Heart left ventricle (tissue), 16 donors: ENCODE measurements around the gene MYH6. TPM values are rescaled to one million over a fixed set of nuclear protein-coding genes. Genes with fewer than 3 reads are reported as not detected.
A peak's percentile ranks its signal among the peaks of the same experiment; 100 is the strongest.

Source experiments
- ATAC-seq, 4 donors: fragments of 200-7000 bp; cut with Tn5 transposase; one replicate each; pipeline ENCODE4 v1.9.1; 2020 to 2022; ENCODE audit warnings: moderate library complexity in 4 of 4, mild to moderate bottlenecking in 3 of 4, moderate number of reproducible peaks in 1 of 4
- DNase-seq, 5 donors: peaks; one replicate each; pipeline ENCODE4 v3.0.0-alpha.2; 2020
- H3K27ac ChIP-seq, 12 donors: fragments of 200-600 bp; sonication (generic) in 4 of 12; one replicate each; pipeline versions ENCODE4 v1.5.0 to v1.8.0; 2016 to 2022; ENCODE audit warnings: mild to moderate bottlenecking in 2 of 12
- H3K27me3 ChIP-seq, 9 donors: fragments of 200-600 bp; sonication (generic) in 2 of 9; one replicate each; pipeline versions ENCODE4 v1.5.1 to v1.8.0; 2016 to 2022; ENCODE audit warnings: mild to moderate bottlenecking in 3 of 9
- H3K36me3 ChIP-seq, 9 donors: fragments of 200-600 bp; sonication (generic) in 2 of 9; one replicate each; pipeline versions ENCODE4 v1.5.0 to v1.8.0; 2018 to 2022; ENCODE audit warnings: mild to moderate bottlenecking in 2 of 9
- H3K4me1 ChIP-seq, 12 donors: fragments of 200-600 bp; sonication (generic) in 4 of 12; one replicate each; pipeline versions ENCODE4 v1.5.0 to v1.8.0; 2016 to 2022; ENCODE audit warnings: mild to moderate bottlenecking in 3 of 12
- H3K4me3 ChIP-seq, 12 donors: fragments of 200-600 bp; sonication (generic) in 4 of 12; one replicate each; pipeline versions ENCODE4 v1.5.0 to v1.8.0; 2017 to 2022; ENCODE audit warnings: mild to moderate bottlenecking in 9 of 12, moderate library complexity in 4 of 12
- H3K9me3 ChIP-seq, 12 donors: fragments of 200-600 bp; sonication (generic) in 4 of 12; one replicate each; pipeline versions ENCODE4 v1.5.0 to v1.8.0; 2016 to 2022; ENCODE audit warnings: mild to moderate bottlenecking in 1 of 12
- POLR2A ChIP-seq, 2 donors: fragments of 450-650 bp; IDR thresholded peaks; one replicate each; pipeline ENCODE4 v1.6.1; 2017; ENCODE audit warnings: antibody characterized with exemption in 2 of 2, mild to moderate bottlenecking in 2 of 2, moderate library complexity in 2 of 2
- WGBS, 4 donors: extraction: QIAGEN DNeasy Blood & Tissue Kit in 2 of 4; methylation state at CpG; one replicate each; pipeline versions ENCODE4 v1.1.5 to v1.1.7; 2013 to 2018; 5-methylcytosine and 5-hydroxymethylcytosine counted together
- intact Hi-C, 10 donors: fragments of 100-400 bp; cut with DNase I; formaldehyde crosslinking; loops; one replicate each; pipeline versions ENCODE4 v1.11.1 to v1.14.2; 2022
- polyA plus RNA-seq, 2 donors: library from polyadenylated mRNA; stranded (reverse); fragments of 200-250 nt; gene quantifications; one replicate each; pipeline ENCODE4 v1.2.3, GENCODE V29; 2013
- total RNA-seq, 9 donors: library from RNA; depleted of rRNA in 2 of 9; stranded (reverse); fragments of >200 nt in 2 of 9; fragmentation: NEBNext Ultra II Directional in 3 of 9; extraction: Animal tissue kit (Norgen Biotek cat#: 25700) in 3 of 9; gene quantifications; one replicate each; pipeline versions ENCODE4 v1.1.0 to v1.2.4, GENCODE V29; 2016 to 2023
- TF ChIP-seq, protein P1 (sequence below), 12 donors: fragments of 200-600 bp; sonication (generic) in 4 of 12; IDR thresholded peaks; one replicate each; pipeline versions ENCODE4 v1.5.0 to v1.8.0; 2018 to 2022; ENCODE audit warnings: antibody characterized with exemption in 12 of 12, mild to moderate bottlenecking in 5 of 12
- donor health status: ischemic (EF 13 %, LVEDD 7.1; RV severe dilation, severe dysfunction).
- donor health status: healthy with polysubstance abuse.
- donor health status: DM: no; HTN: yes; CAD: no.
- donor health status: DM: no; HTN: no; CAD: no.
- donor health status: ischemic (EF 25% LVEDD 6.9; RV normal size, moderate dysfunction).
- donor health status: ischemic (EF 25% LVEDD 5.7; RV mildly dilated, moderate dysfunction).
- donor health status: healthy.
- donor health status: DM: yes; HTN: yes; CAD: no.
- donor health status: ischemic (EF 35%, LVEDD 5.7; RV mildly dilated, moderate dysfunction).
- donor health status: nonischemic (EF 11% LVEDD 7.7; RV severe dilation, severe dysfunction).
- donor health status: DM: yes; HTN: yes; CAD: no.
- donor health status: PGD.
- donor health status: ischemic (EF 29% LVEDD 5.4; RV normal size, mild dysfunction).
- donor health status: nonischemic (EF 23%, LVEDD 6.1; RV moderate dilation, normal function).

MYH6 gene
- total and polyA plus RNA-seq, 11 donors = 76.8 to 5,104 (median 1,271) TPM

GRCh38 chr14:23452237-23452636 lies 44.2 kb upstream of the MYH6 start:
- Histone ChIP-seq H3K9me3 (no peaks in the 10 kb centered on the region), H3K36me3 (no peaks in the 10 kb centered on the region), H3K27me3 (peaks cover 0 to 7% (median 0%) of the 10 kb centered on the region in 9 donors), H3K27ac (no peak overlapping the region), H3K4me3 (no peak overlapping the region), H3K4me1 (peaks cover 0 to 6% (median 0%) of the 10 kb centered on the region in 12 donors)
- TF ChIP-seq, protein P1, sequence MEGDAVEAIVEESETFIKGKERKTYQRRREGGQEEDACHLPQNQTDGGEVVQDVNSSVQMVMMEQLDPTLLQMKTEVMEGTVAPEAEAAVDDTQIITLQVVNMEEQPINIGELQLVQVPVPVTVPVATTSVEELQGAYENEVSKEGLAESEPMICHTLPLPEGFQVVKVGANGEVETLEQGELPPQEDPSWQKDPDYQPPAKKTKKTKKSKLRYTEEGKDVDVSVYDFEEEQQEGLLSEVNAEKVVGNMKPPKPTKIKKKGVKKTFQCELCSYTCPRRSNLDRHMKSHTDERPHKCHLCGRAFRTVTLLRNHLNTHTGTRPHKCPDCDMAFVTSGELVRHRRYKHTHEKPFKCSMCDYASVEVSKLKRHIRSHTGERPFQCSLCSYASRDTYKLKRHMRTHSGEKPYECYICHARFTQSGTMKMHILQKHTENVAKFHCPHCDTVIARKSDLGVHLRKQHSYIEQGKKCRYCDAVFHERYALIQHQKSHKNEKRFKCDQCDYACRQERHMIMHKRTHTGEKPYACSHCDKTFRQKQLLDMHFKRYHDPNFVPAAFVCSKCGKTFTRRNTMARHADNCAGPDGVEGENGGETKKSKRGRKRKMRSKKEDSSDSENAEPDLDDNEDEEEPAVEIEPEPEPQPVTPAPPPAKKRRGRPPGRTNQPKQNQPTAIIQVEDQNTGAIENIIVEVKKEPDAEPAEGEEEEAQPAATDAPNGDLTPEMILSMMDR (IDR thresholded peaks at IDR 0.05) = no peak
- TF ChIP-seq POLR2A (IDR thresholded peaks at IDR 0.05) = no peak
- ATAC-seq (no peak), DNase-seq (no peak)
- WGBS, 4 donors = 92 to 95% (median 94%) methylated on average over 2 of the region's 2 CpGs
- intact Hi-C loops = loop anchor here in 2 of 10 donors (5.0 to 10.0 kb wide), 3 partner anchors 77 to 127 kb away; partner anchors contain the start of genes CMTM5 (in 1 of the 2), IL25 (in 1 of the 2) and PABPN1 (in 1 of the 2)

GRCh38 chr14:23450379-23450778 lies 42.3 kb upstream of the MYH6 start:
- DNase-seq = no peak
- Histone ChIP-seq H3K27ac (no peak overlapping the region), H3K36me3 (no peaks in the 10 kb centered on the region), H3K4me1 (peaks cover 0 to 12% (median 3%) of the 10 kb centered on the region in 12 donors), H3K9me3 (no peaks in the 10 kb centered on the region), H3K27me3 (peaks cover 0 to 7% (median 0%) of the 10 kb centered on the region in 9 donors), H3K4me3 (no peak overlapping the region)
- intact Hi-C loops = loop anchor here in 2 of 10 donors (5.0 to 10.0 kb wide), 3 partner anchors 76 to 126 kb away; partner anchors contain the start of genes CMTM5 (in 1 of the 2), IL25 (in 1 of the 2) and PABPN1 (in 1 of the 2)
- ATAC-seq = no peak
- 56 to 94% (median 73%) methylated on average over 2 of the region's 2 CpGs for whole genome bisulfite sequencing, 4 donors
- TF ChIP-seq POLR2A (IDR thresholded peaks at IDR 0.05) = no peak
- TF ChIP-seq, protein P1 (IDR thresholded peaks at IDR 0.05) = no peak

DNA sequence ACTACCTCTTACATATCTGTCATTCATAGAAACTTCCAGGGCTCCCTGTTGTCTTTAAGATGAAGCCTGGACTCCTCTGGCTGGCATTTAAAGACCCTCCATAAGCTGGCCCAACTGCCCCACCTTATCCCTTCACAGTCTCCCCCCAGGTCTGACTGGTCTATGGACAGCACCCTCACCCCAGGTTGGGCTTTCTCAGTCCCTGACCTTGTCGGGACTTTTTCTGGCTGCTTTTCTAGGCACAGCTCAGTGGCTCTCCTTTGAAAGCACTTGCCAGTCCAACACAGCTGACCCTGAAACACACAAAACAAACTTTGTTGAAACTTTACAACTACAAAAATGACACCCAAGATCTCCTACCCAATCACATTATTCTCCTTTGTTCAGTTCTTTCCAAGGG lies 41.2 kb upstream of the MYH6 start:
- Histone ChIP-seq H3K27me3 (peaks cover 0 to 6% (median 0%) of the 10 kb centered on the region in 9 donors), H3K4me1 (peaks cover 0 to 20% (median 4%) of the 10 kb centered on the region in 12 donors), H3K4me3 (no peak overlapping the region), H3K9me3 (no peaks in the 10 kb centered on the region), H3K36me3 (no peaks in the 10 kb centered on the region), H3K27ac (peak overlapping the region in 7 of 12 donors; percentile 9 to 42 (median 30))
- TF ChIP-seq, protein P1 (IDR thresholded peaks at IDR 0.05) = no peak
- no peak for TF ChIP-seq POLR2A (IDR thresholded peaks at IDR 0.05)
- ATAC-seq (peak in 2 of 4 donors; percentile 15 to 46), DNase-seq (no peak)
- intact Hi-C loops = loop anchor here in 6 of 10 donors (2.0 to 10.0 kb wide), 5 partner anchors 42 to 122 kb away; partner anchors contain the start of gene MYH6 (in 1 of the 6)
- WGBS, 4 donors = 33 to 50% (median 37%) methylated on average over 1 of the region's 1 CpG

DNA sequence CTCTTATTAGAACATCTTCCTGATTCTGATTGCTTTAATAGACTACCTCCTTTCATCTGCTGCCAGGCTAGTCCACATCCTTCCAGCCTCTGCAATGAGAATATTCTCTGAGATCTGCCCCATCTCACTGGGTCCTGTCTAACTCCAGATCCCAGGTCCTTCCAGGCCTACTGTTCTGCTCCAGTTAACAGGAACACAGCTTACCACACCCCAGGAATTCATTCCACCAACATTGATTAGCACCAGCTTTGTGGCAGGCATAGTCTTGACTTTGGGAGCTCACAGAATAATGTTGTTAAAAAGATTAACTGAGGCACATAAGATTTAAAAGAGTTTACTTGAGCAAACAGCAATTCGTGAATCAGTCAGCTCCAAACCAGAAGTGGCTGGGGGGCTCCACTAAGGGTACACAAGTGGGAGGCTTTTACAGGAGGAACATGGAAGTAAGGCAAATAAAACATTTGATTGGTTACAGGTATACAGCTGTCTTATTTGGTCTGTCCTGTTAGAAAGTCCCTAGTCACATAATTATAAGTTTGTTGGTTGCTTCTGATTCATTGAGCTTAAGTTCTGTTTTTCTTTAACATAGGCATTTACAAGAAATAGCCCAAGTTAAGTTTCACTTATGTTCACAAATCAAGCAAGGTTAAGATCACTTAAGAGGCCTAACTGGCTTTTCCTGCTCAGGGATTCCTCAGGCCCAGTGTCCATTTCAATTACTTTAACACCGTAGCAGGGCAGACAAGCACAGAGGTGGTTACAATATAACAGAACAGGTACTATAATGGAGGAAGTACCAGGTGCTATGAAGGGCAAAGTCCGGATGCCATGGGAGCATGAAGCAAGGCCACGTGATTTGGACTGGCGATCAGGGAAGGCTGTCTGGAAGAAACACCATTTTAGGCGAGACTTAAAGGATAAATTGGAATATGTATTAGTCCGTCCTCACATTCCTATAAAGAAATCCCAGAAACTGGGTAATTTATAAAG lies 39.6 kb upstream of the MYH6 start:
- intact Hi-C loops = loop anchor here in 7 of 10 donors (2.0 to 10.0 kb wide), 6 partner anchors 40 to 121 kb away; partner anchors contain the start of gene MYH6 (in 1 of the 7)
- H3K4me3 ChIP-seq = no peak overlapping the region
- H3K27ac ChIP-seq = peak overlapping the region in 1 of 12 donors; percentile 95
- TF ChIP-seq, protein P1 (IDR thresholded peaks at IDR 0.05) = no peak
- ATAC-seq (no peak), DNase-seq (no peak)
- no peaks in the 10 kb centered on the region for H3K9me3 ChIP-seq
- H3K4me1 ChIP-seq = peaks cover 0 to 29% (median 4%) of the 10 kb centered on the region in 12 donors
- WGBS, 4 donors = 83 to 89% (median 85%) methylated on average over 7 of the region's 7 CpGs
- H3K27me3 ChIP-seq = peaks cover 0 to 6% (median 0%) of the 10 kb centered on the region in 9 donors
- no peaks in the 10 kb centered on the region for H3K36me3 ChIP-seq
